Activated naive CD4-positive, alpha-beta T cell treated with anti-CD3 and anti-CD28 coated beads, Interleukin-2, amount 50 U/mL, for 72 hours (primary cell): ENCODE measurements around the gene OR2A1. TPM values are rescaled to one million over a fixed set of nuclear protein-coding genes. Genes with fewer than 3 reads are reported as not detected.
"Not testable (repeated sequence)": the region's sequence is repeated elsewhere in the genome, so short reads cannot be mapped to it uniquely, and the experiment has no call there.

Experiments used
- ATAC-seq, 2 donors: fragments of 150-1000 bp; cut with Tn5 transposase; 2 replicates each; pipeline ENCODE4 v1.10.0; 2021; ENCODE audit warnings: mild to moderate bottlenecking in 2 of 2, moderate library complexity in 2 of 2
- DNase-seq, 2 donors: peaks; one replicate each; pipeline ENCODE4 v3.0.0; 2021 to 2022; ENCODE audit warnings: low spot score in 2 of 2
- H3K27ac Mint-ChIP-seq, 2 donors: one replicate each; pipeline ENCODE4 v1.8.0; 2022; ENCODE audit warnings: mild to moderate bottlenecking in 2 of 2, mixed read lengths in 2 of 2
- H3K36me3 Mint-ChIP-seq, 2 donors: one replicate each; pipeline ENCODE4 v1.8.0; 2022; ENCODE audit warnings: mixed read lengths in 2 of 2
- H3K9me3 Mint-ChIP-seq, 2 donors: one replicate each; pipeline ENCODE4 v1.8.0; 2022; ENCODE audit warnings: mixed read lengths in 2 of 2
- total RNA-seq, 2 donors: library from RNA; stranded (reverse); gene quantifications; one replicate each; pipeline ENCODE4 v1.2.3, GENCODE V29; 2022

The OR2A1 gene
- total RNA-seq, 2 donors from 2014 or later, result not detected

DNA sequence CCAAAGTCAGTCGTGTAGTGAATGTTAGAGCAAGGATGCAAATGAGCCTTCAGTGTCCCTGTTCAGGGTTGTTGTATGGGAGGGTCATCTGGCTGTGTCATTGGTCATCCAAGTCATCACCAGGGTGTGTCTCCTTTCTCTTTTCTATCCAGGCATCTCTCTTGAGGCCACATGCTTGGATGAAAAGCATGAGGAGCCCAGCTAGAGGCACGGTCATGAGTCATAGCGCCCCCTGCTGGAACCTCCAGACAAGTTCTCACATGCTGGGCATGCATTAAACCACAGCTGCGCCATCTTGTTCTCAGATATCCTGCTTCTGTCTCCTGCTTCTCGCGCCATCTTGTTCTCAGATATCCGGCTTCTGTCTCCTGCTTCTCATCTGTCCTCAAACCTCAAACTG lies 57.0 kb downstream of the OR2A1 start:
- H3K36me3 Mint-ChIP-seq, result not testable (repeated sequence)

More for the DNA sequence above, 57.0 kb downstream of the OR2A1 start:
- not testable (repeated sequence) for DNase-seq, H3K9me3 Mint-ChIP-seq, H3K27ac Mint-ChIP-seq
- ATAC-seq, result peak in 1 of 2 donors; percentile 38

Other genes with a start within 250 kb of the OR2A1 start
- not detected for gene OR2A25, start 242.6 kb upstream of the OR2A1 start, total RNA-seq
- gene OR2A12, start 226.1 kb upstream of the OR2A1 start, total RNA-seq, result not detected
- not detected for gene OR2A2, start 202.8 kb upstream of the OR2A1 start, total RNA-seq
- gene OR2A14, start 189.2 kb upstream of the OR2A1 start, total RNA-seq, result not detected
- under 1 TPM in 1 of 2 donors, not detected in 1; 0.93 TPM for gene CTAGE4, start 129.0 kb upstream of the OR2A1 start, total RNA-seq
- gene ARHGEF35, start 116.6 kb upstream of the OR2A1 start, total RNA-seq, result 1 to 10 TPM in 1 of 2 donors, under 1 TPM in 1; 0.19 to 4.6 TPM
- not detected for gene OR2A42, start 72.8 kb upstream of the OR2A1 start, total RNA-seq
- gene OR2A7, start 47.6 kb upstream of the OR2A1 start, total RNA-seq, result 1 to 10 TPM; 1.6 to 2.6 TPM
- 1 to 10 TPM; 1.4 to 1.8 TPM for gene CTAGE8, start 43.1 kb upstream of the OR2A1 start, total RNA-seq
- 10 to 100 TPM; 11.4 to 13.3 TPM for gene ARHGEF5, start 43.0 kb downstream of the OR2A1 start, total RNA-seq
- gene NOBOX, start 91.3 kb downstream of the OR2A1 start, total RNA-seq, result not detected